ENCODE measurements around the gene DENND4B.

DNA sequence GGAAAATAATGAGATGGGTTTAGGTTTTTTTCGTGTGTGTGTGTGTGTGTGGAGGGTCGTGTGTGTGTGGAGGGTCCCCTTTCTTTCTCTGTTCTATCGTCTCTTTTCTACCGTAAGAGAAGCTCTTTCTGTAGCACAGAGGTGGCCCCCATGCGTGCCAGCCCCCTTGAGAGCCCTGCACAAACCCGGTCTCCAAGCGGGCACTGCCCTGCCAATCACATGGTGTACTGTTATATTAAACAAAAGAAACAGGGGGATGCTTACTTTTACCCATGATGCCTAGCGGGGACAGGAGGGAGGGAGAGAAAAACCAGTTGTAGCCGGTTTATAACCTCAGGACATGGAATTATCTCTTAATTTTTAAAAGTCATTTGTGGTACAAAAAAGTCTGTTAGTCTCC, 64.8 kb downstream of the DENND4B start:
- TF ChIP-seq TEAD2 (tag; IDR thresholded peaks at IDR 0.05) (no peak), YY1 (IDR thresholded peaks at IDR 0.05; ENCODE audit: borderline replicate concordance in 1 of 3, control insufficient read depth in 1 of 3, extremely low read depth in 1 of 3, insufficient read depth in 3 of 3, insufficient read length in 1 of 3, insufficient replicate concordance in 2 of 3, low read depth in 1 of 3, low read length in 2 of 3) (no peak), FOS (IDR thresholded peaks at IDR 0.05; ENCODE audit: extremely low read depth, insufficient read length) (no peak), ZNF239 (CRISPR knock-in tag; IDR thresholded peaks at IDR 0.05) (no peak)

All from K562 (cell line).